Measurements from ENCODE around the gene CNTNAP5.

The CNTNAP5 gene

DNA sequence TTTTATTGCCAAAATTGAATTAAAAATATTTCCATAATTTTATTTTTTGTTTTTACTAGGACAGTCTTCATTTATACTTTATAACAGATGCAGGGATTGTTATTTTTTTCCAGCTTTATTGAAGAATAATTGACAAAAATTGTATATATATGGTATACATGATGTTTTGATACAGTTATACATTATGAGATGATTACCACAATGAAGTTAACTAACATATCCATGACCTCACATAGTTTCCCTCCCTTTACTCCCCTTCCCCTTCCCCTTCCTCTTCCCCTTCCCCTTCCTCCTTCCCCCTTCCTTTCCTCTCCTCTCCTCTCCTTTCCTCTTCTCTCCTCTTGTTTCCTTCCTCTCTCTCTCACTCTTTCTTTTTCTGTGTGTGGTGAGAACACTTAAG is 700.1 kb downstream of the CNTNAP5 start:
- DNase-seq, result no peak

DNA sequence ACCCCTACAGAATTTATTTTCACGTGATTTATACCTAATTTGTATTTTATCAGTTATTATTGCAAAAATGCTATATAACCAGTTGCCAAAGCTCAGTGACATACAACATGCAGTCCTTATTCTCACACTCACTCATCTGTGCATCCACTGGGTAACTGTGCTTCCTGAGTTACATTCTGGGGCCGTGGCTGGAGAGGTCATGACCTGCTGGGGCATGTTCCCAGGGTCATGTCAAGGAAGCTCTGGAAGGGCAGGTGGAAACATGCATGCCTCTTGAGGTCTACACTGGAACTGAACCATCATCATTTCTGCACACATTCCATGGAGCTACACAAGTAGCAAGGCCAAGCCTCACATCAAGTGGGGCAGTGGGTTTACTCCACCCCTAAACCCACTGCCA is 715.5 kb downstream of the CNTNAP5 start:
- DNase-seq, result no peak

DNA sequence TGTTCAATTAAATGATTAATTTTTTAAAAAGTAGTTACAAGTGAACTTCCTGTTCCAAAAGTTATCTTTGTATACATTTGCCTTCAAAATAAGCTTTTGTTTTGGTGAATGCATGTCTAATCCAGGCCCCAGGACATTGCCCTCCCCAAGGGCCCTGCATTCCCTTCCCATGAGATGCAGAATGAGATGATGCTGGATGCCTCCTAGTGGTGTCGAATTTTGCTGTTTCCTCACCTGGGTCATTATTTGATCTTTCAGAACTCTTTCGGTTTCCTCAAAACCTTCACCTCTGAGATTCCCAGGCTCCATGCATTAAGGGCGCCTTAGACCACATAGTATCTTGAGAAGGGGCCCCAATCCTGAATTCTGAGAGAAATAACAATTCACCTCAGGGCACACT is 728.8 kb downstream of the CNTNAP5 start:
- DNase-seq, result no peak

DNA sequence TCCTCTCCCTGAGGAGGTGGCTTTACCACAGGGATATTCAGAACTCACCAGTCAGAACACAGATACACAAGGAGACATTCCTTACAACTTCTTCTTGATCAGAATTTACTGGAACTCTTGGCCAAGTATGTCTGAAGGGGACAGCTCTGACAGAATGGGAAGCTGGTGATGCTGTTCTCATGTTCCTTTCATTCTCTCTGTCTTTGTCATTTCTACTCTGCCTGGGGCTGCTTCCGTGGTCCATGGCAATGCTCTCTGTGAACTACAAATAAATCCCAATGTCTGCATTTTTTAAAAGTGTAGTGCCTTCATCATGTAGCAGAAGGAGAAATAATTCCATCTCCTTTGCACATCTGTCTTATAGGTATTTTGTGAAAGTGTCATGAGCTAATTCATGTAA is 730.3 kb downstream of the CNTNAP5 start:
- DNase-seq, result no peak

DNA sequence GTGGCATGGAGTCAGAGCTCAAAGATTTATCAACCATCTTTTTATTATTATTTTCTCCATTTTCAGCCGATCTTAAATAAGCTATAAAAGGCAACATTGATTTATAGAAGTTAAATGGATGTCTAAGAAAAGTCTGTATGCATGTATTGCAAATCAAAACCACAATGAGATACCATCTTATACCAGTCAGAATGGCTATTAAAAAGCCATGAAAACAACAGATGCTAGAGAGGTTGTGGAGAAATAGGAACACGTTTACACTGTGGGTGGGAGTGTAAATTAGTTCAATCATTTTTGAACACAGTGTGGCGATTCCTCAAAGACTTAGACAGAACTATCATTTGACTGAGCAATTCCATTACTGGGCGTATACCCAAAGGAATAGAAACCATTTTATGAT is 731.0 kb downstream of the CNTNAP5 start:
- DNase-seq, result no peak

DNA sequence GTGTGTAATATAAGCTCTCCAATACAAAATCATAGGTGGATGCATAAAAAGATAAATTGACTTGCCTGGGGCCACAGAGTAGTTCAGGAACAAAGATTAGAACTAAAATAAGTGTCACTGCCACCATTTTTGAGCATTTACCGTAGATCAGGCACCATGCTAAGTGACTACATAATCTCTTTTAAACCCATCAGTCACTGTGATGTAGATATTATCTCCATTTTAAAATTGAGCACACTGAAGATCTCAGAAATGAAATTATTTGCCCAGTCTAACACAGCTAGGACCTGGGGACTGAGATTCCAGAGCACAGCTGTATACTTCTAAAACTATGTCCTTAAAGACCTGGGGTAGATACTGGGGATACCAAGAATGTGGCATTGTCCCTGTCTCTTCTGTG is 737.3 kb downstream of the CNTNAP5 start:
- no peak for DNase-seq

DNA sequence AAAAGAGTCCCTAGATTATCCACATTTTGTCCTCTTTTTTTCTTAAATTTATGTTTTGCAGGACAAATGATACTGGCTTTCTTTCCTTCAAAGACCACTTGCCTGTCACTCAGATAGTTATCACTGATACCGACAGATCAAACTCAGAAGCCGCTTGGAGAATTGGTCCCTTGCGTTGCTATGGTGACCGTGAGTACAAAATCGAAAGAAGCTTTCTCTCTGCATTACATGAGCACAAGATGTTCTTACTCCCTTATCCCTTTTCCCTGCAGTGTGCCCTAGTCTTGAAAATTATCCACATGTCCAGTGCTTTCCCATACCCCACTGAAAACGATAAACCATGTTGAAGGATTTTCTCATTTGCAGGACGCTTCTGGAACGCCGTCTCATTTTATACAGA is 738.5 kb downstream of the CNTNAP5 start:
- no peak for DNase-seq

DNA sequence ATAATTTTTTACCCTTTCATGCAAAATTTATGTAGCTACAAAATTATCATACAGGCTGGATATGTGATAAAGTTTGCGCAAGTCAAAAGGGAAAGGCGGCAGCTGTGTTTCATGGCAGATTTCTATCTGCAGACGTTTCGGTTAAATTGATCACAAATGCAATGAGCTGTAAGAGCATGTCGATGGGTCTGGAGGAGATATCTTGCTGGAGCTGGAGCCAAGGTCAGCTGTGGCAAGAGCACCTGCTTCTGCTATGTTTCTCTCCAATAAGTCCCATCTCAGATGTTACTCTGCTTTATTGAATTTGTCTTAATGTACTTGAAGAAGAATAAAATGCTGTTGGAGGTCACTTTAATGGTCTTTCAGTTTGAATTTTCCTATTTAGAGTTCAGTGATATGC is 749.7 kb downstream of the CNTNAP5 start:
- no peak for DNase-seq

DNA sequence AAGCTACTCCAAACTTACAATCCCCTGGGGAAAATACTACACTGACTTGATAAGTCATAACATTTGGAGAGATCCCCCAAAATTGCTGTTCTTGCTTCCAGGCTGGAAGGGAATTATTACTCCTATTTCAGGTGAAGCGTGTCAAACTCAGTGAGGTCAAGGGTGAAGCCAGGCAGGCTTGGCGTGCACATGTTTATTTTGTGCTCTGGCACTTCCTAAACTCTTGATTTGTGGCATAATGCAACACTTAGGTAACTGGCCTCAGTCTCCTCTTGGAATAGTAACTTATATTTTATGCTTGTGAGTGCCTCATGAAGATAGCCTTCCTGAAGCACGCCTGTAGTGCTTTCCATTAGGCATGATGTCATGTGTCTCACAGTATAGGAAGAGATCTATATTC is 751.2 kb downstream of the CNTNAP5 start:
- DNase-seq, result no peak

DNA sequence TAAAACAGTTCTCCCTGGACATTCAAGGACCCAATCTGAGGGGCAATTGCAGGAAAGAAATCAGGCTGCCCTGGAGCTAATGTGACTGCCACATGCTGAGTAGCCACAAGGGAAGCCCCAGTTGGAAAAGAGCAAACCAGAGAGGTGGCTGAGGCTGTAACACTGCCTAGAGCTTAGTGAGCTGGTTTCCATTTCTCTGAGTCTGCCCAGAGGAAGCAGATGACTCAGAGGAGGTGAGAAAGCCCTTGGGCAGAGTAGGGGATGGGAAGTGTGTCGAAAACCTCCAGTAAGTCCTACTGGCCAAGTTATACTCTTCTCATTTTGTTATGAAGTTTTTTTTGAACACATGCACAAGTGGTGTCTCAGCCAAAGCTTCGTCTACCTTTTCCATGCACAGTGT is 753.0 kb downstream of the CNTNAP5 start:
- no peak for DNase-seq

DNA sequence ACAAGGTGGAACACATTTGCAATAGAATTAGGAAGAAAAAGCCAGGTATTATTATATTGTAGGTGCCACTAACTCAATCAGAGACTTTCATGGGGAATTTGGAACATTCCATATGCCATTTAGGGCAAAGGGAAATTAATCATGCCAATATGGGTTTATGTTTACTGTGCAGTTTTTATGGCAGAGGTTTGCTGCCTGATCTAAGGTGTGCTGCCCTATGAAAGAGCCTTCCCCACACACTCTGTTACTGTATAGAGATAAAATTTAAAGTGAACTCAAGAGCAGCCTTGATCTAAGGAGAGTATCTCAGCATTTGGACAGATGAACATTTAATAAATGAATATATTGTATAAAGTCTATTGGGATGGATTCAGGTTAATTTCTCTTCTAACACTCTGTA is 771.6 kb downstream of the CNTNAP5 start:
- no peak for DNase-seq

DNA sequence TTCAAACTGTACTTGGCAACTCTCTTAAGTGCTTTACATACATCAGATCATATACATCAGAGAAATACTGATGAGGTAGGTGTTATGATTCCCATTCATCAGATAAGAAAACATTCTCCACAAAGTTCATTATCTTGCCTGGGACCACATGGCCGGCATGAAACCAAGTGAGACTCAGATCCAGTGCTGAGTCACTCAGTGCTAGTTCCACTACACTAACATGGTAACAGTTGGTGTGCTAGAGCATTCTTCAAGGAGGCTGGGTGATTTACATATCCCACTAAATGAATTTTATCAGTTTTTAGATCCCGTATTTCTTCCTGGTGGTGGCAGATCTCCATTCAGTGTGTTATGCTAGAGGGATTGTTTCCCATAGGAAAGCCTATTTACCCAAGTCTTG is 772.0 kb downstream of the CNTNAP5 start:
- DNase-seq, result no peak

DNA sequence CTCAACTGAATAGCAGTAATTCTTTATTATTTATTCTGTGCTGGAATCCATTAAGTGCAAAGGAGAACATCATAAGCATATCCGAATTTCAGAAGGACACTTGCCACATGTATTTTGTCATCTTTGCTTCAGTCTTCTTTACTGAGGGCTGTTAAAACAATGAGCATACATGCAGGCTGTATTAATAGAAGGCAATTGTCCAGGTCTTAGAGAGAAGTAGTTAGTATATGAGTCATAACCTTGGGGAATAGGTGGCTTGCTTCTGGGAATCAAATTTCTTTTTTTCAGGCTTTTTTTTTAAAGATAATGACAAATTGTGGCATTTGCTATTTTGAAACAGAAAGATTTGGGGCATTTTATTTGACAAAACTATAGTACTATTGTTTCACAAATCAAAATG is 773.5 kb downstream of the CNTNAP5 start:
- no peak for DNase-seq

DNA sequence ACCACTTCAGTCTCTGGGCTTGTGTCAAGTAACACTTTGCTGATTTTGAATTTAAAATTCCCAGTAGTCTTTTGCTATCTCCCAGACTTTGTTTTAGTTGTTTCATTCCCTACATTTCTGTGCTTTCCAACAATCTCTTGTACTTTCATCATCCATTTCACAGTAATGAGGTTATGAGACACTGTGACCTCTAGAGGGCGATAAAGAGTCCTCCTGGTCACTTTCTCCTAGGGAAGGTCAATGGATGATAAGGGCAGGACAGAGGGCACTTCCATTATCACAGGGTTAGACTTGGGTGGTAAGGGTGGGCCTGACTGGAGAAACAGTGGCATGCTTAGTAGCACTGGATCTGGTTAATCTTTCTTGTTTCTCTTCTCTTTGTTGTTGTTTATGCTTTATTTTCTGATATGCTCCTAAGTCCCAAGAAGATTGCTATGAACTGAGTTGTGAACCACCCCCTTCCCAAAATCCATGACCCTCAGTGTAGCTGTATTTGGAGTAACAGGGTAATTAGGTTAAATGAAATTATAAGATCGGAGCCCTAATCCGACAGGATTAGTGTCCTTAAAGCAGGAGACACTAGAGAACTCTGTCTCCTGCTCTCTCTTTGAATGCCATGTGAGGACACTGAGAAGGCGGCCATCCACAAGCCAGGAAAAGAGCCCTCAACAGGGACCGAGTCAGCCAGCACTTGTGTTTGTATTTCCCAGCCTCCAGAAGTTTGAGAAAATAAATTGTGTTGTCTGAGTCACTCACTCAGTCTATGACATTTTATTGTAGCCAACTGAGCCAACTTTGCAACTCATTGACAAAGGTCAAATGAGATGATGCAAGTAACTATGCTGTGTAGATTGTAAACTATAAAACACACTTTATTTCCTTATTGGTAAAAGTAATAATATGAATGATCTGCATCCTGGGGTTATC is 779.2 kb downstream of the CNTNAP5 start:
- DNase-seq, result no peak

DNA sequence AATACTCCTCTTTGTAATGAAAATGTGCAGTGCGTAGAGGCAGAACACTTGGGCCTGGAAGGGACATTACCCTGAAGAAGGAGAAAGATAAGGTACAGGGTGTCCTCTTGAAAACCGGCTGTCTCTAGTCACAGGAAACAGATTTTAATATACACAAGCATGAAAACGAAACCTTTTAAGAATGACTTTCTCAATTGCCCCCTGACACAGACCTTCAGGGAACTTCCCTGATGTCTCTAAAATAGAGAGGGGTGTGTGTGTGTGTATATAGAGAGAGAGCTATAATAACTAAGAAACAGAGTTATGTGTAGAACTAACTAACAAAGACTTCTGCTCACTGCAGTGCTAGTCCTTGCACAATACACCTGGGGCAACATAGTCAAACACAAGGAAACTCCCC is 780.0 kb downstream of the CNTNAP5 start:
- DNase-seq, result no peak

DNA sequence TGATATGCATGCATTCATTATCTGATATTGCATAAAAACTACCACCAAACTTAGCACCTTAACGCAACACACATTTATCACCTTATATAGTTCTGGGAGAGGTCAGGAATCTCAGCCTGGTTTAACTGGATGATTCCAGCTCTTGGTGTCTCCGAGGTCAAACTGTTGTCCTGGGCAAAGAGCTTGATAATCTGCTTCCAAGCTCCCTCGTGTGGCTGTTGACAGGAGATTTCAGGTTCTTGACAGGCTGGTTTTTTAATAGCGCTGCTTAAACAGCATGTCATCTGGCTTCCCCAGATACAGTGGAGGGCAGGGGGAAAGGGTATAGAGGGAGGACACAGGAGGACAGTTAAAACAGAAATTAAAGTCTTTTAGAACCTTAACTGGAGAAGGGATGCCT is 785.0 kb downstream of the CNTNAP5 start:
- peak; percentile 31 for DNase-seq

DNA sequence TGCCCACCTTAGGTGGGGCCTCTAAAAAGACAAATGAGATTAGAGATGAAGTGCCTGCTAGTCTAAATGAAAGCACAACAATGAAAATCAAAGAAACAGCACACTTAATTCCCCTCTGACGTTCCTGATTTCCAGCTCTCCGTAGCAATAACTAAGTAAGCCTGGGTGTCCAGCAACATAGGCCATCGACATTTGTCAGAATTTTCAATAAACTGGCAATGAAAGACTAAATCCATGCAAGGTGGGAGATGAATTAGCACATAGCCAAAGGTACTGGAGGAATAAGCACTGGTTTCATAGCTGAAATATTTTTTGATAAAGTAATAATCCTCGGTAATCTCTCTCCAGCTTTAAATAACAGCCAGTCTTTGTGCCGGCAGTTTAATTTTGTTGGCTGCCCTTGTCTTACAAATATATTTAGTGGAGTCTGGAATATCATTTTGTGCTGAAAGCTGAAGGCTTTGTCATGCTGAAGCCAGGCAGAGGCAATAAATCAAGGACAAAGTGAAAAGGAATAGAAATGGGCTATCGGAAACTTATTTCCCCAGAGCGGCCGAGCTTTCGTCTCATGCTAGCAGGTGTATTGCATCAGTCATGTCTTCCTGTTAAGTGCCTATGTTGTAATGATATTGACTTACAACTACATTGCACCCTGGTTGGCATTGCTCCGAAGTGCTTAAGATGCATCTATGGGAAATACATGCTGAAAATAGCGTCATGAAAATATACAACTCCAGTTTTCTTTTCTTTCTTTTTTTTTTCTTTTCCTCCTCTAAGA is 790.1 kb downstream of the CNTNAP5 start:
- no peak for DNase-seq

DNA sequence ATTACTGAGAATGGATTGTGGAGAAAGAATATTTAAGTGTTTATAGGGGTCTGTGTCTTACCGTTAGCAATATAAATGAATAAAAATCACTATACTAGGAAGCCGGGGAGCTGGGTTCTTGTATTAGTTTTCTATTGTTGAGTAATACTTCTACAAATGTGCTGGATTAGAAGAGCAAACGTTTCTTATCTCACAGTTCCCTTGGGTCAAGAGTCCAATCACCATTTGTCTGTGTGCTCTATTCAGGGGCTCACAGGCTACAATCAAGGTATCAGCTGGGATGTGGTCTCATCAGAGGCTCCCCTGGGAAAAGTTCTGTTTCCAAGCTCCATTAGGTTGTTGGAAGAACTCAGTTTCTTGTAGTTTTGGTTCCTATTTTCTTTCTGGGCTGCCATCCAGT is 790.9 kb downstream of the CNTNAP5 start:
- no peak for DNase-seq

DNA sequence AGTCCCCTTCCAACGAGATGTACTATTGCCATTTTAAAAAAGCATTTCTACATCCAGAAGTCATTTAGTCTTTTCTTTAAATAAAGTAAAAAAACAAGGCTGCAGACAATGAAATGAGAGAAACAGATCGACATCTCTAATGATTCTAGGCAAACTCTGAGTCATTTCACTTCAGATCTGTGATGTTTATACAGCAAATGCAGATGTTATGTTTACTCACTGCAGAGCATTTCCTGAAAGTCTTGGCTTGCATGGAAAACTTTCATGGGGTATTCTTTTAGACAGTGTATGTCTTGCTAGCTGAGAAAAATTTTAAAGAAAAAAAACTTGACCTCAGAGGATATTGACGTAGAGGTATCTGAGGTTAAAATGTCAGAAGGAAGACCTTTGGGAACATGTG is 797.4 kb downstream of the CNTNAP5 start:
- DNase-seq, result no peak

DNA sequence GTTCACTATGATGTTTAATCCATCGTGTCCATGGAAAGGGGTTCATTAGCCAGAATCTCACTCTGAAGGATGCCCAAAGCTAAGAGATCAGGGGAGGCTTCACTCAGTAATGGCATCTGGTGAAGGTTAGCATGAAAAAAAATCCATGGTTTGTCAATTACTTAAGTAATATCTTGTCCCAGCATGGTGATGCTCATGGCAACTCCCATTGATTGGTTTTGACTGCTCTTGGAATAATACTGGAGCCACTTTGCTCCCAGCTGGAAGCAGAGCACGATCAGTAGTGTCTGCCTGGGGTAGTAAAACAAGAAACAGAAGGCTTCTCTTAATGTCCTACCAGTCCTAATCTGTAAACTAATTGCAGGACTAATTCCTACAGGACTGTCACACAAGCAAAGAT is 799.4 kb downstream of the CNTNAP5 start:
- no peak for DNase-seq

DNA sequence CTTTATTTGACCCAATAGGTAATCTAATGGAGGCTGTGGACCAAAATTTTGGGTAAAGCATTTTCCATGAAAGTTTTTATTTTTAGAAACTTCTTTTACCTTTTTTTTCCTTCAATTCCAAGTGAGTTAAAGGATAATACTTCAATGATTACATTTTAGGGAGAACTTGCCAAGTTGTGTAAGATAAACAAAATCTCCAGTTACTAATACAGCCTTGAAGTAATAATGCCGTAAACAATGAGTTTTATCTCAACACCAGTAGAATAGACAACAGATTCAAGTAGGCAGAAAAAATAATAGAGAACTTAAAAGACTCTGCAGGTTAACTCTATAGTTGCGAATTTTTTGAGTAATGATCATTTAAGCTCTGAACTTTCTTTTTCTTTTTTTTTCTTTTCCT is 807.4 kb downstream of the CNTNAP5 start:
- DNase-seq, result no peak

DNA sequence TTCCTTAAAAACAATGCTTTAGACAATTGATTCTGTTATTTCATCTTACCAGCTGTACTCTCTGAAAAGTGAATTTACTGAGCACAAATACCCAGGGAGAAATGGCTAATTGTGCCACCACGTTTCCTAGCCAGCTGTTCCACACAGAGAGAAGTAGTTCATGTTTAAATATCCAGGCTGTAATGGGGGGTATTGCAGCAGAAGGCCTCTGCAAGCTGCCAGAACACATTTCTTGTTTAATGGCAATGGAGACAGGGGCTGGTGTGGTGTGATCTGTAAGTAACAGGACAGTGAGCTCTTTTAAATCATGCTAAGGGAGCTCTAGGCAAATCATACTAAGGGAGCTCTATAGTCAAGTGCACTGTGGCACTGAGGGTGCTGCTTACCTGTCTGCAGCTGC is 809.2 kb downstream of the CNTNAP5 start:
- no peak for DNase-seq

DNA sequence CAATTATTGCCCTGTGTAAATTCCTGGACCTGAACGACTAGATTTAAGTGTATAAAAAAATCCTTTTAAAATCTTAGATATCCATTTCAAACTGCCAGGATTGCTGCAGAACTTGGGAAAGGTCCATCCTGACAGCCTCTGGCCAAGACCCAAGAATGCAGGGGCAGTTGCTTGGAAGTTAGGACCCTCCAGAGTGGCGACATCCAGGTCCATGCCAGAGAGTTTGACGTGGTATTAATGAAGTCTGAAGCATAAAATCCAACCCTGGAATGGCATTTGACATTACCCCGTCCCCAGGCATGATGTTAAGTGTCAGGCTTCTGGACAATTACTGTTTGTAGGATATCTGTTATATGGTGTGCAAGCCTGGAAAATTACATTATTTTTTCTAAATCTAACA is 810.2 kb downstream of the CNTNAP5 start:
- DNase-seq, result no peak

DNA sequence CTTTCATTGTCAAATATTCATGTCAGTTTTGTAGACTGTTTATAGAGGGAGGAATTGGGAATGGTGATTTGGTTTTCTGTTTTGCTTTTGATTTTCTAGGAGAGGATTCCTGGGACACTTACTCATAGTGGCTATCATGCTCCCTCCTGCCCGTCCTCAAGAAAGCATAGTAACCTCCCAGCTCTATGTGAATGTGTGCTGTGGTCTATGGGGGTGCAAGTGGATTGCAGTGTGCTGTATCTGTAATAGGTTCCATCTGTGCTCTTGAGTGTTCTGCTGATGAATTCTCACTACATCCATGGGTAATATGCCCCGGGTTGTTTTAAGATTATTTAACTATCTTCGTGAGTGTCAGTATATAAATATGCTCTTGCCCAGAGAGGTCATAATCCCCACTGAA is 811.3 kb downstream of the CNTNAP5 start:
- DNase-seq, result no peak
